OCI-M1 (cell line): ENCODE results near the gene NCF1.
"Not testable (repeated sequence)": the region's sequence is repeated elsewhere in the genome, so short reads cannot be mapped to it uniquely, and the experiment has no call there.

Experiments
- DNase-seq: peaks from one replicate; lab custom pipeline; 2025; lab: John Stamatoyannopoulos, UW

NCF1 gene

DNA sequence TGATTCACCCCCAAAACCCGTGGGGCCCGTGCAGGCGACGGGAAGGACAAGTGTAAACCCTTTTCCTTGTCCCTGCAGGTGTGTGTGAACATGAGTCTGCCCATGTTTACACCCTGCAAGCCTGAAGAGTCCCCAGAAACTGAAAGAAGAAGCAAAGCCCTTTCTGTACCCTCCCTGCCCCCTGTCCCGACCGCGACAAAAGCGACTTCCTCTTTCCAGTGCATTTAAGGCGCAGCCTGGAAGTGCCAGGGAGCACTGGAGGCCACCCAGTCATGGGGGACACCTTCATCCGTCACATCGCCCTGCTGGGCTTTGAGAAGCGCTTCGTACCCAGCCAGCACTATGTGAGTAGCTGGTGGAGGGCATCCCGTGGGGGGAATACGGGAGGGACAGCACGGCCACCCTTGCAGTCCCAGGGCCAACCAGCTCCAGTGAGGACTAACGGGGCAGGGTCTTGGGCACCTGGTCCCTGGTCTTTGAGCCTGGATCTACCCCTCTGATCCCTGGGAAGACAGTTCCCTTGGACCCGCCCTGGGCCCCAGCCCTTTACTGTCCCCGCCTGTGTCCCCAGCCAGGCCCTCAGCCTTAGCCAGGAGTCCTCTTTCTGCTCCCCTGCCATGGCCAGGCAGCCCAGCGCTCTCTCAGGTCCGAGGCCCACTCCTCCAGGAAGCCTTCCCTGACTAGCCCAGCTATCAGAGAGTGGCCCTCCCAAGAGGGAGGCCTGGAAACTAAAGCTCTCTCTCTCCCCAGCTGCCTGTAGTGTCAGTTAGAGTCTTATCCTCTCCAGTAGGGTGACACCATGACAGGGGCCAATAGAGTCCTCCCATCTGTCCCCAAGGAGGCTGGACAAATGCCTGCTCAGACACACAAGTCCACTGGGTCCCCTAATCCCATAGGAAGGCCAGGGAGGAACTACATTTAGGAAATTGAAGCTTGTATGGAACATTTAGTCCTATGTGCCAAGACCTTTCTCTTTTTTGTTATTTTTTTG lies at the start of gene NCF1:
Gene NCF1, plus strand, starts transcription at position 252 of the 991 bp plus-strand sequence. Its CDS starts 21 bp downstream, at position 273.
- not testable (repeated sequence) for DNase-seq

DNA sequence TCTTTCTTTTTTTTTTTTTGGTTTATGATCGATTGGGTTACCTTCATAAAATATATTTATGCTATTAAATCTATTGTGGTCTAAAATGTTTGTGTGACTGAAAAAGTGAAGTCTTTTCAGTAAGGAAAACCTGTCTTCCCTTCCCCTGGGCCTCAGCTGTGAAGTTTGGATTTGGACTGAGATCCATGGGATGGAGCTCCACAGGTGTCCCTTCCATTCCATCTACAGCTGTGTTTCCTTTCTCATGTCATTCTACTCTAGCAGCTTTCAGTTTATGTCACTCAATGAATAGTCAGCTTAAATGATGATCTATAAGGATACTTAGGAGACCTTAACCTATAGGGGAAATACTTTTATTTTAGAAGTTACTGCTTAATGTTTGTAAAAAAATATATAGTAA lies 48.0 kb upstream of the NCF1 start:
- DNase-seq: no peak

DNA sequence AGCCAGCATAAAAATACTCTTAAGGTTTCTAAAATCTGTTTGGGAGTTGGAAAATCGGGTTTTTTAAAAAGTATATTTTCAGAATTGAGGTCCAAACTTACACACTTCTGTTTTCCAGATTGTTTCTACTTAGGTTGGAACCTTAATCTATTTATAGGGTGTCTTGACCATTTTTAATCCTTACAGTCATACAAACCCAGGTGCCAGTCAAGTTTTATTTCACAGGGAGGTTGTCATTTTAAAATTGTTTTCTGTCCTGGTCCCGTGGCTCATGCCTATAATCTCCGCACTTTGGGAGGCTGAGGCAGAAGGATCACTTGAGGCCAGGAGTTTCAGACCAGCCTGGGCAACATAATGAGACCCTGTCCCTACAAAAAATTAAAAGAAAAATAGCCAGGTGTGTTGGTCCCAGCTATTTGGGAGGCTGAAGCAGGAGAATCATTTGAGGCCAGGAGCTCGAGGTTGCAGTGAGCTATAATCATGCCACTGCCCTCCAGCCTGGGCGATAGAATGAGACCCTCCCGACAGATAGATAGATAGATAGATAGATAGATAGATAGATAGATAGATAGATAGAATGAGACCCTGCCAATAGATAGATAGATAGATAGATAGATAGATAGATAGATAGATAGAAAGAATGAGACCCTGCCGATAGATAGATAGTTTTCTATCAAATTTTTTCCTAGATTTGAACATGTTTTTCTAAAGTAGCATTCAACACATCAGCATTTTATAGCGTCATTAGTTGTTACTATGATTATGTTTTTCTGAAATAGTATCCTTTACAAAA lies 47.3 kb upstream of the NCF1 start:
- DNase-seq: no peak

DNA sequence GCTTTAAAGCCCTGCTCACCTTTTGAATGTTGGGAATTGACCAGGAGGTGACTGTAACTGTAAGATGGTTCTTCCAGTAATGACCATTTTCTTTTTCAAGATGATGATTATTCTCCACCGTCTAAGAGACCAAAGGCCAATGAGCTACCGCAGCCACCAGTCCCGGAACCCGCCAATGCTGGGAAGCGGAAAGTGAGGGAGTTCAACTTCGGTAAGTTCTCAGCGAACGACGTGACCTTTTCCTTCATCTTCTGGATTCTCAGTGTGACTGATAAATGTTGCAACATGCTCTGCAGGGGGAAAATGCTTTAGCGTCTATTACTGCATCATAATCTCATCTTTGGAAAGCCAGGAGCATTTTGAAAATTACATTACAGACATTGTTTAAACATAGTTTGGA lies 45.1 kb upstream of the NCF1 start:
- not testable (repeated sequence) for DNase-seq

DNA sequence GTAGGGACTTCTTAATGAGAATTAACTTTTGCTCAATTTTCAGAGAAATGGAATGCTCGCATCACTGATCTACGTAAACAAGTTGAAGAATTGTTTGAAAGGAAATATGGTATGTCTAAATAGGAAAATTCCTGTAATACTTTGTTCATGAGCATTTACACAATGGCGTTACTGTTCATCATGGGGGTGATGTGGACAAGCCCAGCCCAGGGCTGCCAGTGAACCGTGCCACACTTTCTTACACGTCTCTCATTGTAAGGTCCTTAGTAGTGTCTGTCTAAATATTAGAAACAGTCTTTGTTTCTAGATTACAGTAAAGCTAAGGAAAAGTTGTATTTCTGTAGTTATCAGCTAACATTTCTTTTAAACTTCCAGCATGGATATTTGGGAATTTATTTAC lies 43.6 kb upstream of the NCF1 start:
- DNase-seq: not testable (repeated sequence)

DNA sequence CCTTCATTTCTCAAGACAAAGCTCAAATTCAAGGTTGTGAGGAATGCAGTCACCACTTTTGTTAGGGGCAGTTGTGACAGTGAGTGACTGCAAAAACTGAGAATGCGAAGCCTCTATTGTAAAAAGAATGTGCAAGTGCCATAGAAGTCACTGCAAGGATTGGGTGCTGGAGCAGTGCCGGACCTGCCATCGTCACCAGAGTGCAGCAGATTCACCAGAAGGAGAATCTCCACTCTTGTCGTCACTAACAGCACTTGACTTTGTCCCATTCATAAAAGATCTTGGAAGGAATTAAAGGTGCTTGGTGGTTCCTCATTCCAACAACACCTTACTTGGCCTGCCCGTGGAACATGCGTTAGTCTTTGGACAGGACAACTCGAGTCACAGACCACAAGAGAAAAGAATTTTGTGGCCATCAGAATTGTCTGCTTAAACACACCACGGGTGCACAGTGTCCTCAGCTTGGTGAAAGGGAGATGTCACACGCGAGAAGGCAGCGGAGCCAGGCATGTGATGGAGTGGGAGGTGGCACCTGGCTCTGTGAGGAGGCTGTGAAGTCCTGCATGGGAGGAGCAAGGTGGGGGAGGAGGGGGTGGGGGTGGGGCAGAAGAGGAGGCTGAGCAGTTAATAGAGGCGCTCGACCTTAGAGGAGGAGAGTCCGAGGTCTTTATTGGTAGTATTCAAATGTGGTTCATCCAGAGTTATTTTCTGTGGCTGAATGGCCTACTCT lies 33.7 kb upstream of the NCF1 start:
- not testable (repeated sequence) for DNase-seq

DNA sequence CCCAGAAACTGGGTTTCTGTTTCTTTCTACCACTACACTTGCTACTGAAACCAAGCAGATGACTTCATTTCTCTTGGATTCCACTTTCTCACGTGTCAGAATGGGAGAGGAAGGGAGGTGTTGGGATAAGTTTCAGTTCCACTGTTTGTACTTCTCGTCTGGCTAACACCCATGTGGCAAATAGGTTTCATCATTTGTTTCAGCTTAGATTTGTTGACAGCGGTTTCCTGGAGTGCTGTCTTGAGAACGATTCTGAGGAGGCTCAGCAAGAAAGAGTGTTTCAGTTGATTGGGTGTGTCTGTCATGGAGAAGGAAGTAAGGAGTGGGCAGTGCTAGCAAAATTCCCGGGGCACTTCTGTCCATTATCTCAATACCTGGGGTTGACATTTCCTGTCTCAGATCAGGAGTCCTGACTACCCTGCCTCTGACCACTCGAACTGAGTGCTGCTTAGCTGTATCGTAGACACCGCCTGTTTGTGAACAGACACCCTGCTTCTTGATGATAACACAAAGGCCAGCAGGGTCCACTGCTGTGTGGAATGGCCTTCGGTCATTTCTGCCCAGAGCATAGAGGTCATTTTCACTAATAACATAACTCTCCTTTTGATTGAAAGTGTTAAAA lies 29.8 kb upstream of the NCF1 start:
- not testable (repeated sequence) for DNase-seq

DNA sequence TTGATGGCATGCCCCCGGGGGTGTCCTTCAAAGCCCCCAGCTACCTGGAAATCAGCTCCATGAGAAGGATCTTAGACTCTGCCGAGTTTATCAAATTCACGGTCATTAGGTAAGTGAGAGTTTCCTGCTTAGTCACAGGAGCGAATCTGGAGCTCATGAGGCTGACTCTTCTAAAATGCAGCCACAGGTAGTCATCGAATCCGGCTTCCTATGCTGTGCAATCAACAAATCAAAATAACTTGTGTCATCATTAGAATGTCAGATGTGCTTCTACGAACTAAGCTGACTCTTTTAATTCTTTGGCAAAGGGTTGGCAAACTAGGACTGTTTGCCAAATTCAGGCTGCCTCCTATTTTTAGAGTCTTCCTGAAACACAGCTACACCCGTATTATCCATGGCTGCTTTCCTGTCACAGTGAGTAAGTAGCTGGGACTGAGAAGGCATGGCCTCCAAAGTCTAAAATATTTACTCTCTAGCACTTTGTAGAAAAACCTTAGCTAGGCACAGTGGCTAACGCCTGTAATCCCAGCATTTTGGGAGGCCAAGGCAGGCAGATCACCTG lies 19.8 kb upstream of the NCF1 start:
- DNase-seq: not testable (repeated sequence)

DNA sequence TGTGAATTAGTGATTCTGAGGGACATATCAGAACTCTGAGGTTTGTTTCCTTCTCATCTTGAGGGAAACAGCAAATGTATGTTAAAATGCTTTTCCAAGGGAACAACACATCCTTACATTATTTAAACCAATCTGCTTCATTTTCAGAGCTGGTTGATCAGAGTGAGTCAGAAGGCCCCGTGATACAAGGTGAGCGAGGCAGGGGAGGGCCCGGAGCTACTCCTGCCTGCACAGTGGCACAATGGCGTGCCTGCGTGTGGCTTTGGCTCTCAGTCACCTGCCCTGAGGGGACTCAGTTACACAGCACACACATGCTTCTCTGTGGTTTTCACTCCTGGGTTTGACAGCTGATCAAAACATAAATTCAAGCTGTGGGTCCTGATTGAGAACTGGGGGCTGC lies 17.1 kb upstream of the NCF1 start:
- not testable (repeated sequence) for DNase-seq

DNA sequence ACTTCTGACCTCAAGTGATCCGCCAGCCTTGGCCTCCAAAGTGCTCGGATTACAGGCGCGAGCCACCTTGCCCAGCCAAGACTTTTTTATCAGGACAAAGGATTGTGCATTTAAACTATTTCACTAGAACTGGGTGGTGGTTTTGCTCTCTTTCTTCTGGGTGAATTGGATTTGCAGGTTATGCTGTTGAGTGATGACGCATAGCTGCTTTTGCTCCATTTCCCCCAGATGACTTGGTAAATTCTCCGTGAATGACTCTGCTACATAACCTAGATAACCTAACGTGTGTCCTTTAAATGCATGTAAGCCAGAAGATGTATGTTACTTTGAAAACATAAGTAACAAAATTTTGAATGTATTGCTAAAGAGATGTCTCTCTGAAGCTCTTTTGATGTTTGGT lies 15.5 kb upstream of the NCF1 start:
- DNase-seq: not testable (repeated sequence)

DNA sequence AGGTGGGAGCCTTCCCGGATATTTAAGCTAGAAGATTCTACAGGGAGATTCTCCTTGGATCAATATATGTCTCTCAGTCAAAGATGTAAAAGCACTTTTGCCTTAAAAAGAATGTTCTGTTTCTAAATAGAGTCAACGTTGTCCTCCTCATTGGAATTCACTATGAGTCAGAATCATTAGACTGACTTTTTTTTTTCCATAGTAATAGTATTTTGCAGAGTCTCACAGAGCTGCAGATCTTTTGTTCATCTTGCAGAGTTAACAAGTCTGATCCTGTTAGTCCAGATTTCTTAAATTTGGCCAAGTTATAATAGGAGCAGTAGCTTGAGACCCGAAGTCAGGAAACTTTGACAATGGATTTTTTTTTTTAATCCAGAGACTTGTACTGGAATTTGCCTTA lies 14.8 kb upstream of the NCF1 start:
- not testable (repeated sequence) for DNase-seq

DNA sequence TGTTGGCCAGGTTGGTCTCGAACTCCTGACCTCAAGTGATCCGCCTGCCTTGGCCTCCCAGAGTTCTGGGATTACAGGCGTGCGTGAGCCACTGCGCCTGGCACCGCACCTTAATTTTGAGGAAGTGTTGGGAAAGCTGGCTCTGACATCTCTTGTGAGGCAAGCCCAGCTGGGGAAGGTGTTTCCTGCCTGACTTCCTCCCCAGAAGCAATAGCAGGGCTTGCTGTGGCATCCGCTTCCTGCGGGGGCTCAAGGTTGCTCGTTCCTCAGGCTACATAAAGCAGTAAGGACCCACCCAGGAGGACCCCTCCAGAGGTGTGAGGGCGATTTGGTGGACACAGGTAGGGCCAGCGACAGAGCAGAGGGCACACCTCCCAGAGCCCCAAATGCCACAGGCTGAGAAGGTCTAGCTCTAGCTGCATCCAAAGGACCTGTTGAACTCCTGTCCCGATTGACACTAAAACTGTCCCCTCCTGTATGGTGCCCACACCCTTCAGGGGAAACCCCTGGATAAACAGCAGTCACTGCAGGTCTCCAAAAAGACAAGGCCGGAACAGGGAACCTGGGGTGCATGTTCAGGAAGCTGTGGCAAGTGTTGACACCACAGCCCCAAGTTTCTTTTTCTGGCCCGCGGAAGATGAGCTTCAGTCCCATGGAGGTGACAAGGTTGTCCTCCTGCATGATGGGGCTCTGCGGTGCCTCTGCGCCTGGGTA lies 8.4 kb upstream of the NCF1 start:
- DNase-seq: not testable (repeated sequence)

DNA sequence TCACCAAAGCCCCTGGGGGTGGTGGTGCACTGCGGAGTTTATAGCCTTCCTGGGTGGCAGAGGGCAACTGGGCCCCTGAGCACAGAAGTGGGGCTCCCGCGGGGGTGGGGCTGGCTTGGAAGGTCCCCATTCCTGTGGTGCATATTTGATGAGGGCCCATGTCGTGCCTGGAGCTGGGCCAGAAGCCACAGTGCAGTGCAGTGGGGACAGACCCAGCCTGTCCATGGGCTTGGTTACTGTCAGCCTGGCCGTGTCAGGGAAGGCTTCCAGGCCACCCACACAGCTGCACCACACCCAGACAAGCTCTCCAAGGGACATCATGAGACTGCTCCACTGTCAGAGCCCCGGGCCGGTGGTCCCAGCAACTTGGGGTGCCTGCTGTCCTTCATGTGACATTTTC lies 7.3 kb upstream of the NCF1 start:
- DNase-seq: not testable (repeated sequence)

DNA sequence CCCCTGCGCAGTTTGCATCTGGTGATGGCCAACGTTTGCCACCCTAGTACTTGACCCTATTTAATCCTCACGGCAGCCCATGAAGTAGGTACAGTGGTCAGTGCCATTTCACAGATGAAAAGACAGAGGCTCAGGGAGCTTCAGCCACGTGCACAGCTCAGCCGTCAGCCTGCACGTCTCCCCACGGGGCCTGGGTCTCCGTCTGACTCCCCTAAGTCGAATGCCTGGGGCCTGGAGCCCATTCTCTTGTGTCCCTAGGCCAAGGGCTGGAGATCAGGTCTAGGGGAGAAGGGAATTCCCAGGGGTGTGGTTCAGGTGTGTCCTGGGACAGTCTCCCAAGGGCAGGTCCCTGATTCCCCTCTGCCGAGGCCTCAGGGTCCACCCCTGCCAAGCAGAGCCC lies 6.8 kb upstream of the NCF1 start:
- DNase-seq: not testable (repeated sequence)

DNA sequence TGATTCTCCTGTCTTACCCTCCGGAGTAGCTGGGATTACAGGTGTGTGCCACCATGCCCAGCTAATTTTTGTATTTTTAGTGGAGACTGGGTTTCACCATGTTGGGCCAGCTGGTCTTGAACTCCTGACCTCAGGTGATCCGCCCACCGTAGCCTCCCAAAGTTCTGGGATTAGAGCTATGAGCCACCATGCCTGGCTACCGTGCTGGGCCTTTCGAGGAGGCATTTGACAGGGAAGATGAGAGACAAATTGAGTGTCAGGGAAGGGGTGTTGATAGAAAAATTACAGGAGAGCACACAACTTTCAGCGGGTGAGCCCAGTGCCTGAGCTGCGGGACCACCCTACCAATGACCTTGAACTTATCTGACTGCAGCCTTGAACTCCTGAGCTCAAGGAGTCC lies 3.7 kb upstream of the NCF1 start:
- DNase-seq: not testable (repeated sequence)

DNA sequence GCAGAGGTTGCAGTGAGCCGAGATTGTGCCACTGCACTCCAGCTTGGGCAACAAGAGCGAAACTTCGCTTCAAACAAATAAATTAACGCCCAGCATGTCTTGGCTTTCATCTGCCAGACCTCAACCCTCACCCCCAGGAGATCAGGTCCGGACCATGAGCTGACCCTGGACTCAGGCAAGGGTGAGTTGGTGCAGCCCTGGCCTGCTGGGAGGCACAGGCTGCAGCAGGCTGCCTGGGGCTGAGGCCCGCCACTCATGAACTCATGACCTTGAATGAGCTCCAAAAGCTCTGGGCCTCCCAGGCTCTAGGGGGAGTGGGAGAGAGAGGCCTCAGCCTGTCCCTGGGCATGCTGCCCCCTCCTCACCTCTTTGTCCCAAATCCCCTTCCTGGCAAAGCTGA lies 1.7 kb upstream of the NCF1 start:
- DNase-seq: not testable (repeated sequence)

DNA sequence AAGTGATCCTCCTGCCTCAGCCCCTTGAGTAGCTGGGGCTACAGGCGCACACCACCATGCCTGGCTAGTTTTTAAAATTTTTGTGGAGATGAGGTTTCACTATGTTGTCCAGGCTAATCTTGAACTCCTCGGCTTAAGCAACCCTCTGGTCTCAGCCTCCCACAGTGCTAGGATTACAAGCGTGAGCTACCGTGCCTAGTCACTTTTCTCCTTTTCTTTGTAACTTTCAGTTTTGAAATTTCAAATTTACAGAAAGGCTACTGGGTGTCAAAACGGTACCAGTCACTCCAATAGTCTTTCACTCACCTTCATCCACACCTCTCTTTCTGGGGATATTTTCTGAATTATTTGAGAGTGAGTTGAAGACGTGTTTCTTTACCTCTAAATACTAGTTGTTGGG lies 1.3 kb downstream of the NCF1 start:
- not testable (repeated sequence) for DNase-seq

DNA sequence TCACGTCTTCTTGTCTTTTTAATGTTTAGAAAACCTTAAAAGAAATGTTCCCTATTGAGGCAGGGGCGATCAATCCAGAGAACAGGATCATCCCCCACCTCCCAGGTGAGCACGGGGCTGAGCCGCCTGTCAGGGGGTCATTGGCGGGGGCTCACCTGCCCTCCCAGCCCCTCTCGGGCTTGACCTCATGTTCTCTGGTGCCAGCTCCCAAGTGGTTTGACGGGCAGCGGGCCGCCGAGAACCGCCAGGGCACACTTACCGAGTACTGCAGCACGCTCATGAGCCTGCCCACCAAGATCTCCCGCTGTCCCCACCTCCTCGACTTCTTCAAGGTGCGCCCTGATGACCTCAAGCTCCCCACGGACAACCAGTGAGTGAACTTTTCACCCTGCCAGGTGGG lies 5.2 kb downstream of the NCF1 start:
- not testable (repeated sequence) for DNase-seq

DNA sequence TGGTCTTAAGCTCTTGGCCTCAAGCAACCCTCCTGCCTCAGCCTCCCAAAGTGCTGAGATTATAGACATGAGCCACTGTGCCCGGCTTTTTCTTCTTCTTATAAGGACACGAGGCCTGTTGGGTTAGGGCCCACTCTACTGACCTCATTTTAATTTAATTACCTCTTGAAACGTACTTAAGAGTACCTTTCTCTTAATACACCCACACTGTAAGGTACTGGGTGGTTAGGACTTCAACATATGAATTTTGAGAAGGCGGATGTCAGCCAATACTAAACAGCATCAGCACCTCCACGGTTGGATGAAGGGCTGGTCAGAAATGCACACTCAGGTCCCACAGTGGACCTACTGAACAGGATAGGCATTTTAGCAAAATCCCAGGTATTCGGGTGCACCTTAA lies 7.9 kb downstream of the NCF1 start:
- DNase-seq: not testable (repeated sequence)

DNA sequence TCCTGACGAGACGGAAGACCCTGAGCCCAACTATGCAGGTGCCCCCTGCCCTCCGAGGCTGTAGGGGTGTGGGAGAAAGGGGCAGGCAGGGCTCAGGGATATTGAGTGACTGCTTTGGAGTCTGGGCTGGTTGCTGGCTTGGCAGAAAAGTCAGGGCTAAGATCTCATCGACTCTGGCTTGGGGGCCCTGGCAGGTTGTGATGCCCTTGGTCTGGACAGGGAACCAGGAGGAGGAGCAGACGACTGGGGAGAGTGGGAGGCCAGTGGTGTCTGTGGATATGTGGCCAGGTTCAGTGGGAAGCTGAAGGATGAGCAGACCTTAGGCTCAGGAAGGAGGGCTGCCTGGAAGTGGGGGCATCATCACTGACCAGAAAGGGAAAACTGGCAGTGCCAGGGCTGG lies 9.8 kb downstream of the NCF1 start:
- DNase-seq: not testable (repeated sequence)
